Activated CD4-positive, alpha-beta T cell treated with anti-CD3 and anti-CD28 coated beads, Interleukin-2, amount 50 U/mL, for 4 hours (primary cell): ENCODE results near the gene IER3IP1.
"Not testable (repeated sequence)": the region's sequence is repeated elsewhere in the genome, so short reads cannot be mapped to it uniquely, and the experiment has no call there.

Source experiments
- DNase-seq, 2 experiments: peaks; one replicate each; pipeline ENCODE4 v3.0.0-alpha.2; 2020

IER3IP1 gene, protein sequence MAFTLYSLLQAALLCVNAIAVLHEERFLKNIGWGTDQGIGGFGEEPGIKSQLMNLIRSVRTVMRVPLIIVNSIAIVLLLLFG

DNA sequence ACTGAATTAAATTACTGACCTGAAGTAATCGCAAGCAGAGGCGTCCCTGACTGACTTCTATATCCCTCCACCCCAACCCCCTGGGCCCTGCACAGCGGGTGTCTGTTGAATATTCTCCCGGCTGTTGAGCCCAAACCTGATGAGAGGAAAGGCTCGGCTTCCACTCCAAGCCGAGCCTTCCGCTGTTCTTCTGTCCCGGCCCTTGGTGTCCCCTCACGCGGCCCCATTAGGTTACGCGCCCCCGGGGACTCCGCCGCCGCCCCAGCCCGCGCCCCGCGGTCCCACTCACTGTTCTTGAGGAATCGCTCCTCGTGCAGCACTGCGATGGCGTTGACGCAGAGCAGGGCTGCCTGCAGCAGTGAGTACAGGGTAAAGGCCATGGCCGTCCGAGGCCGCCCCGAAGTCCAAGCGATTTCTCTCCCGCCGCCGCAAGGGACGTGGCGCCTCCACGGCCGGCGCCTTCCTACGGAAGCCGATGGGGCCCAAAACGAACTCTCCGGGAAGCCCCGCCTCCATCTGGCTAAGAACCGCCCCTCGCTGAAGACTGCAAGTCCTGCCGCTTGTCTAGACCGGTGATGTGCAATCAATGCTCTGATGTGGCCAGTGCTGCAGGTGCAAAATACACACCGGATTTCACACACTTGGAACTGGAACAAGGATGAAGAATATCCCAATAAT is at the start of gene IER3IP1:
Gene IER3IP1, minus strand, starts transcription at position 467 of the 678 bp plus-strand sequence. Its CDS starts 87 bp downstream, at position 380.
- DNase-seq: peak; percentile 82 to 86

DNA sequence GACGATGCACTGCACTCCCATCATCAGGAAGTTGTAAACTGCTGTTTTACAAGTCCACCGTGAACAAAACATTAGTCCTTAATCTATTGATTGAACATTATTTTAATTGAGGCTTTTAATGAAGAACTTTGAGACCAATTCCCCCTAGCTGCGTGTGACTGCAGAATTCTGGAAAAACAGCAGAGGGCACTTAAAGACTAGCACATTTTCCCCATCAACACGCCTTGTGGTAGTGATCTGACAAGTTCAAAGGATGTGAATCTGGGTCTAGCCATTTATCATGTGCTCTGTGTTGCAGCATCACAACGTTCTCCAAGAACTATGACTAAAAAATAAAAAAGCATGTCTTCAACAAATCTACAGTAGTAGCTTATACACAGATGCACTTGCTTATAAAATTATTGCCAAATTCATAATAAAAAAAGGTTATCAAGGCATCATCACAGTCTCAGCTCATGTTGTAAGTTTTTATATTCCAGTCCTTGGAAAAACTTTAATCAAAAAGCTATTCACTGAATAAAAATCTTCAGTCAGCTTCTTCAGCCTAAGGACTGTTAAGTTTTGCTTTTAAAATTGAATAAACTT is 39.5 kb upstream of the IER3IP1 start:
- DNase-seq: no peak

DNA sequence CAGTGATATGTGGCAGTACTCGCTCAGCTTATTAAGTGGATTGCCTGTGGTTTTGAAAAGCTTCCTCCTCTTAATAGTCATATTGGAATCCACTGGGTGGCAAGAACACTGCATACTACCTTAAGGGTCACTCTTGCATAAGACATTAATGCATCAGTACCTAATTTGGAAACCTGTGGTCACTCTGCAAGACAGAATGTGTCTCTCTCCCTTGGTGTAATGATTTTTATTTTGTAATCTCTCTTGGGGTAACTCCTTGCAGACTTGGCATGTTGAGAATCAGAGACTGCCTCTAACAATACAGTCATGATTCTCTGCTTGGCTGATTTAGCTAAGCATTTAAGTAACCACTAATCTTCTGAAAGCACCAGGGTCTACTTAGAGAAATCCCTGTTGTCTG is 33.0 kb upstream of the IER3IP1 start:
- DNase-seq: no peak

DNA sequence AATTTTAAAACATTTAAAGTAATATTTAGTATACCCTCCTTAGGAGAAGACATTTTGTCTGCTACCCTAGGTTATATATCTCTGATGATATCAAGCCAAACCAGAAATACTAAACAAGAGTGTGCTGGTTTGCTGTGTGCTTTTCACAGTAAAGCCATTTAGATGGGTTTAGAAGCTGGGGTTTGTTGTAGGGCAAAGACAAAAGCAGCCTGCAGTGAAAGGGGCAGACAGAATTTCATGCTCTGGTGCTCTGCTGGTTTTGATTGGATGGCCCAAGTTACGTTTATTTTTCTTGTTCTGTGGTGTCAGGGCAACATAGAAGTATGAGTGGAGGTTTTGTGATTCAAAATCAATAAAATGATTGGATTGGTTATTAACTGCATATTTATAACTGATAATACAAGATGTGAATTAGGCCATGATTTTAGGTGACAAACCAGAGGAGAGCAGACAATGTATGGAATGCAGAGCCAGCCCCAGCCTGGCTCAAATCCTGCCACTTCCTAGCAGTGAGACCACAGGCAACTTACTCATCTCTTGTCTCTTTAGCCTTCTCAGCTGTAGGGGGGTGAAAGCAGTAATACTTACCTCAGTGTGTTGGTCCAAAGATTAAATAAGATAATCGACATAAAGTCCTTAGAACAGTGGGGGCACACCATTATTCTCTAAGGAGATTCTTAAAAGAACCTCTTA is 30.9 kb upstream of the IER3IP1 start:
- DNase-seq: no peak

DNA sequence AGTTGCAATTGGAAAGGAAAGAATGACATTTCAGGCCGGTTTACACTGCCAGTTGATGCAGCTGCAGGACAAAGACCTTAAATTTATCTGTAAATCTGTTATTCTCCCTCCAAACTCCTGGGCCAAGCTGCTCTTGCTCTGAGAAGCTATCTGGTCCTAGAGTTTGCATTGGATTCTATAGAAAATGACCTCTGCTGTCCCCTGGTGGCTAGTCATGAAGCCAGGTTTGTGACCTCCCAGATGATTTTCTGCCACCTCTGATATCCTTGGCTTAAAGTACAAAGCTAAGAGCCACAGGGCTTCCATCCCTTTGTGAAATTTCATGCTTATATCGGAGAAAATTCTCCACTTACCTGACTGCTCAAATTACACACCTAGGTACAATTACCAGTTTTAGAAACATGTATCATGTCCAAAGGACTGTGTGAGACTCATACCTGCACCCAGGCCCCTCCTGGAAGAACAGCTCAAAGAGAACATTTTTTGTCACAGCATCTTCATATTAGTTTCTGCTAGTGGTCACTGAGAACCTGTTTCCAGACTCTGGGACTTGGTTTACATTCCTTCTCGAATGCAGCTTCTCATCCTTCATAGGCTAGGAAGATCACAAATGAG is 28.9 kb upstream of the IER3IP1 start:
- peak; percentile 5 to 20 for DNase-seq

DNA sequence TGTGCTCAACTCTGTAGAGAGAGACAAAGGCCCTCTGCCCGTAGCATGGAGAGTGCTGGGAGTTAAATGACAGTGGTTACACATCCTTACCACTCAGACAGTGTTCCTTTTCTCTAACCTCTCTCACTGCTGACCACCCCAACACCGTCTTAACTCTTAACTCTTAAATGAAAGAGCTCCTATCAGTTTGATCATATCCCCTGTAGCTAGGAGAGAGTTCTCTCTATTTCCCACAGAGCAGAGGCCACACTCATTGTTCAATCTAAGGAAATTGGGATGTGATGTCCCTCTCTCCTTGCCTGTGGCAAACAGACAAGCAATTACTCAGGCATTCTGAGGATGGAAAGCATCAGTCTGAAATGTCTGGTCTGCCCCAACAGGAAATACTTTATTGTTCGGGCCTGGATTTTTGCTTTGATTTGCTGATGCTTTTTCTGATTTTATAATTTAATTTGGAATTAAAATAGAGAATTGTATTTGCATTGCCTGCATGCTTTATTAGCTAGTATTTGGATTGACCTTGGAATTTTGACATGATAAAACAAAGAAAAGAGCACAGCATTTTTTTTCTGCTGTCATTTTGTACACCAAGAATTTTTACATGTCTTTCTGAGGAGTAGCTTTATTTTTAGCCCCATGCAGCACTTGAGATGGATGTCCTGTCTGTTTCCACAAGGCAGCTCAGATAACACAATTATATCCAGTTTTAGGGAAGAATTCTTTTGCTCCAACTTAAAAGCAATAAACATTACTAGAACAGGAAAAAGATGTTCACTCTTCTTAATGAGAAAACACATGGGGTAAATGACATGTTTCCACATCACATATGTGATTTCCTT is 27.7 kb upstream of the IER3IP1 start:
- DNase-seq: no peak

DNA sequence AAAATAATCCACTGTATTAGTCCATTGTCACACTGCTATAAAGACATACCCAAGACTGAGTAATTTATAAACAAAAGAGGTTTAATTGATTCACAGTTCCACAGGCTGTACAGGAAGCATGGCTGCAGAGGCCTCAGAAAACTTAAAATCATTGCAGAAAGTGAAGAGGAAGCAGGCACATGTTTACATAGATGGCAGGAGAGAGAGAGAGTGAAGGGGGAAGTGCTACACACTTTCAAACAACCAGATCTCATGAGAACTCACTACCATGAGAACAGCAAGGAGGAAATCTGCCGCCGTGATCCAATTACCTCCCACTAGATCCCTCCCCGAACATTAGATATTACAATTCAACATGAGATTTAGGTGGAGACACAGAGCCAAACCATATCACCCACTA is 19.8 kb upstream of the IER3IP1 start:
- not testable (repeated sequence) for DNase-seq

DNA sequence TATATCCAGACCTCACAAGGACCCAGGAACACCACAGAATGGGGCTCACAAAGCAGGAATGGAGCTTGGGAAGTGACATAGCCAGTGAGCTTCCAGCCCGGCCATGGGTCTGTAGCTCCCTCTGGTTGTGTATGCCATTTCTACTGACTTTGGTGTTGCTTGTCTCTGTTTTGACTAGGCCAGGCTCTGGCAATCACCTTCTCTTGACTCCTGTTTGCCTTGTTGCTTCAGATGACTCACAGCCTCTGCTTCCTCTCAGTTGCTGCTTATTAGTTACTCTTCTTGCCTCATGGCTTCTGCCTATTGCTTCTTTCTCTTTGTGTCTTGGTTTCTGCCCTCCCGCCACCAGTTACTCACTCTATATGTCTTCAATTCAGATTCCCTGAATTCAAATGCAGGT is 15.8 kb upstream of the IER3IP1 start:
- DNase-seq: no peak

DNA sequence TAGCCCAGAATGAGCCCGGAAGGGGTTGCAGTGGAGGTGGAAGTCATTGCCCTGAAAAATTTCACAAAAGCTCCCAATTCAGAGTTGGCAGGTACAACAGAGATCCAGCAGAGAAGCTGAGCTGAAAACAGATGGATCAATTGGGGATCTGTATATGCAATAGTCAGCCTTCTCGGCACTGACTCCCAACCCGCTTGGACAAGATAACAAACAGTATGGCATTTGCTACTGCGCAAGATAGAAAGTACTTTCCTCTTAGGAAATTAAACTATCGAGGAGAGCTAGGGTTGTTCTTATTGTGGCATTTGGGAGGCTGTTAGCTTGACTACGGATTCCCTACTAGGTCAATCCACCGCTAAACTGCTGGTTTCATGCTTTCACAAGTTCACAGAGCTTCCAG is 11.6 kb upstream of the IER3IP1 start:
- DNase-seq: no peak

DNA sequence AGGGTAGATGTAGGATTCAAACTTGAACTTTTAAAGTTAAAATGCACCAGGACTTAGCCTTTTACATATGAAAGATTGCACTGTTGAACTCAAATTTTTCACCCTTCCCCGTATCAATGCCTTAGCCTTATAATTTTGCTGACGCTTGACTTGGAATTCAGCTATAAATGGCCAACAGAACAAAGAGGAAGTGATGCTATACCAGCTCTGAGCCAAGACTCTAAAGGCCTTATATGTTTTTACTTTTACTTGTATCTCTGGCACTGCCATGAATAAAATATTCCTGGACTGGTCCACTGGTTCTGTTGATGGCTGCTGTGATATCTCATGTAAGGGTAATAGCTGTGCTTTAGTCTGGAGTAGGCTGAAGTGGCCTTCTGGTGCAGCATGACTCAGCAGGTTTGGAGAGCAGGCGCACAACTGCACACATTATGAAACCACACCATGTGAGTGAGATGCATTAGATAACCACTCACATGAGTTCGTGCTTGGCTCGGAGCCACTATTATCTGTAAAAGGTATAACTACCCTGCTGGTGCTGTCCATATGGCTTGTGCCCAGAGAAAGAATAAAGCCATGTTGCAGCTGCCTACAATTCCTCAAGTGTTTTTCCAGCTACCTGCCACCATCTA is 8.4 kb upstream of the IER3IP1 start:
- DNase-seq: no peak

DNA sequence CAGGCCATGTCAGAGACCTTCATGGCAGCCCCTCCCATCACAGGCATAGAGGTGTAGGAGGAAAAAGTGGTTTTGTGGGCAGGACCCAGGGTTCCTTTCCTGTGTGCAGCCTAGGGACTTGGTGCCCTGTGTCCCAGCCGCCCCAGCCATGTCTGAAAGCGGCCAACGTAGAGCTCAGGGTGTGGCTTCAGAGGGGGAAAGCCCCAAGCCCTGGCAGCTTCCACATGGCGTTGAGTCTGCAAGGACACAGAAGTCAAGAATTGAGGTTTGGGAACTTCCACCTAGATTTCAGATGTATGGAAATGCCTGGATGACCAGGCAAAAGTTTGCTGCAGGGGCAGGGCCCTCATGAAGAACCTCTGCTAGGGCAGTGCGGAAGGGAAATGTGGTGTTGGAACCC is 6.0 kb upstream of the IER3IP1 start:
- DNase-seq: not testable (repeated sequence)

DNA sequence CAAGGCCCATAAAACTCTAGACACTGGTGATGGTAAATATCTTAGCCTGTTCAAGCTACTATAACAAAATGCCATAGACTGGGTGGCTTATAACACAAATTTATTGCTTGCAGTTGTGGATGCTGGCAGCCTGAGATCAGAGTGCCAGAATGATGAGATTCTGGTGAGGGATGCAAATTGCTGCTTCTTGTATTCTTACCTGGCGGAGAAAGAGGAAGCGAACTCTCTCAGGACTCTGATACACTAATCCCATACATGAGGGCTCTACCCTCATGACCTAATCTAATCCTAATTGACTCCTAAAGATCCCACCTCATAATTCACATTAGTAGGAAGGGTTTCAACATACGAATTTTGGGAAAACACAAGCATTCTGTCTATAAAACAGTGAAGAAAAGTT is 4.6 kb upstream of the IER3IP1 start:
- no peak for DNase-seq

DNA sequence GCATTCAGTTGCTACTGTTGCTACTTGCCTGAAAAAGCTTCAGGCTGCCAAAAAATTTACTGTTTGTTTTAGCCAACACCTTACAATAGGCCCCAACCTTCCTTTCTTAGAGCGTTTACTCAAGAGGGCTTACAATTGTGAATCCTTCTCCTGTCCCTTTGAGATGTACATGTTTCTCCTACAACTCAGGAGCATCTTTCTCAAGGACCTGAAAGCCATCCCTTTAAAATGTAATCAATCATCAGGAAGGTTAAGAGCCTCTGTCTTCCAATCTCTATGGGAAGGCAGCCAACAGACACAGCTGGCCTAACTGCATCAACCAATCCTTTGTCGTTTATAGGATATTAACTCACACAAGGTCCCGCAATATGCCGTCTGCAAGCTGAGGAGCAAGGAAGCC is 3.4 kb upstream of the IER3IP1 start:
- DNase-seq: no peak

DNA sequence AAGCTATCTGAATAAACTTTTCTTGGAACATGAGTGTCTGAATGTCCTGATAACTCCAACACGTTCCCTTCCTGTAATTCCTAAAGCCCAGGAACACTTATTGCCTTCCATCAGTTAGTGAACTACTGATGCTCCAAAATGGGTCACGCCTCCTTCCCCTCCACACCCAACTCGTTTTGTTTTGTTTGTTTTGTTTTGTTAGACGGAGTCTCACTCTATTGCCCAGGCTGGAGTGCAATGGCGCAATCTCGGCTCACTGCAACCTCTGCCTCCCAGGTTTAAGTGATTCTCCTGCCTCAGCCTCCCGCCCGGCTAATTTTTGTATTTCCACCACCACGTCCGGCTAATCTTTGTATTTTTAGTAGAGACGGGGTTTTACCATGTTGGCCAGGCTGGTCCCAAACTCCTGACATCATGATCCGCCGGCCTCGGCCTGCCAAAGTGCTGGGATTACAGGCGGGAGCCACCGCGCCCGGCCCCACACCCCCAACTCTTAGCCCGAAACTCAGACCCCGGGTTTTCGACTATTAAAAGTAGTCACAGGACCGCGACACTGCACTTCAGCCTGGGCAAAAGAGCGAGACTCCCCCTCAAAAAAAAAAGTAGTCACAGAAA is 774 bp downstream of the IER3IP1 start:
- no peak for DNase-seq

DNA sequence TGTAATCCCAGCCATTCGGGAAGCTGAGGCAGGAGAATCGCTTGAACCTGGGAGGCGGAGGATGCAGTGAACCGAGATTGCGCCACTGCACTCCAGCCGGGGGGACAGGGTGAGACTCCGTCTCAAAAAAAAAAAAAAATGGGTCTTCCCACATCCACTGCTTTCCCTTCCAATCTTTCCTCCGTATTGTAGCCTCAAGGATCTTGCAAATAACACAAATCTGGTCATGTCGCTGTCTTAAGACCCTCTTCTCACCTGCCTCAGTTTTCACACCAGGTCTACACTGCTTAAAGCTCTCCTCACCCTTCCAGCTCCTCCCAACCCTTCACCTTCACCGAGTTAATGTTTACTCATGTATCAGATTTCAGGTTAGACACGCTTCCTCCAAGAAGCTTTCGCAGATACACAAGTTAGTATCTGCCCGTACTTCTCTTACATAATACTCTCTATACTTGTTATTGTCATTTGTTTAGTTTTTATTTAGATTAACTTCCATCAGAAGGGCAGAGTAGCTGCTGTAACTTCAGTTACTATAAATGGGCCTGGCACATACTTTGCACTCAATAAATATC is 1.5 kb downstream of the IER3IP1 start:
- DNase-seq: no peak

DNA sequence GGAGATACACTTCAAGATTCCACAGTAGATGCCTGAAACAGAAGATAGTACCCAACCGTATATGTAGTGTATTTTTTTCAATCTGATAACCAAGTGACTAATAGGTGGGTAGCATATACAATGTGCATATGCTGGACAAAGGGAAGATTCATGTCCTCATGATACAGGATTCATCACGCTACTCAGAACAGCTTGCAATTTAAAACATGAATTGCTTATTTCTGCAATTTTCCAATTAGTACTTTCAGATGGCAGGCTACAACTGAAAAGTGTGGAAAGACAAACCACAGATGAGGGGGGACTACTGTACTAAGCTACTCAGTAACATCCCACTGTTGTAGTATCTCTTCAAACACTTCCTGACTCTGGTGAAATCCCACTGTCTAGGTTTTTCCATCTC is 3.7 kb downstream of the IER3IP1 start:
- no peak for DNase-seq

DNA sequence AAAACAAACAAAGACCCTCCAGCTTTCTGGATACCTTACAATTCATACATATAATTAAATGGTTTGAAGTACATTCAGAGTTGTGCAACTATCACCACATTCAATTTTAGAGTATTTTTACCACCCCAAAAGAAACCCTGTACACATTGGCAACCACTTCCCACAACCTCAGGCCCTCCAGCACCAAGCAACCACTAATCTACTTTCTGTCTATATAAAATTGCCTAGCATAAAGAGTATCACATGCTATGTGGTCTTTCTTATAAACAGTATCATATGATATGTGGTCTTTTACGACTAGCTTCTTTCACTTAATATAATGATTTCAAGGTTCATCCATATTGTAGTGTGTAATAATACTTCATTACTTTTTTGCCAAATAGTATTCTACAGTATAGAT is 7.3 kb downstream of the IER3IP1 start:
- DNase-seq: no peak

DNA sequence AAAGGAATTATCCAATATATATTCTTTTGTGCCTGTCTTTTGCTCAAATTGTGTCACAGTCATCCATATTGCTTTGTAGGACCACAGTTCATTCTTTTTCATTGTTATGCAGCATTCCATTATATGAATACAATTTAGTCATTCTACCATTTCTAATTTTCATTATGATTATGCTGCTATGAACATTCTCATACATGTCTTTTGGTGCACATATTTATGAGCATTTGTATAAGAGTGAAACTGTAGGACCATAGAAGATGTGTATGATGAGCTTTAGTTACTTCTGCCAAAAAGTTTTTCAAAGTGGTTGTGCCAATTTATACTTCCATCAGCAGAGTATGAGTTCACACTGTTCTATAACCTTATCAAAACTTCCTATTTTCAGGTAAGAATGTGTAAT is 7.7 kb downstream of the IER3IP1 start:
- DNase-seq: no peak

DNA sequence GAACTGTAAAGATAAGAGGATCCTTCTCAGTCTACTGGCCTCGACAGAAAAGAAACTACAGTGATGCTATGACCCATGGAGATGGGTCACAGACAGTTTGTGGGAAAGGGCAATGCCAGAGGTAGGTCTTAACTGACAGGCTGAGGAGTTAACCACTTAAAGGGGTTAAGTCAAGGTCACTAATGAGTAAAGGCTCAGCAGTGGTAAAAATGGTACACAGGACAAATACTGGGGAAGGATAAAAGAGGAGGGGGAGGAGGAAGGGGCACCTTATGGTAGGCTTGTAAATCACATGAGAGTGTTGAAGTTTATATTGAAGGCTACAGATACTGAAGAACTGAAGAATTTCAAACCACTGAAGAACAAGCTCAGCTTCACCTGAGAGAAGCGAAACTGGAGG is 9.9 kb downstream of the IER3IP1 start:
- DNase-seq: no peak

DNA sequence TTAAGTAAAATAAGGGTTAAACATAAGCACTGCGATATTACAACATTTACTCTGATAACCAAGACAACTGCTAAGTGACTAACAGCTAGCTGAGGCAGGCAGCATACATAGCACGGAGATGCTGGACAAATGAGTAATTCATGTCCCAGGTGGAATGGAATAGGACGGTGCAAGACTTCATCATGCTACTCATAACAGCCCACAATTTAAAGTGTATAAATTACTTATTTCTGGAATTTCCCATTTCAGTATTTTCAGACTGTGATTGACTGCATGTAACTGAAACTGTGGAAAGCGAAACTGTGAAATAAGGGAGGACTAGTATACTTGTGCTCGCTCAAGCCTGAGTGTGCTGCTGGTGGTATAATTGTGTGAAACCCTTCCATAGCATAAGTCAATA is 12.9 kb downstream of the IER3IP1 start:
- no peak for DNase-seq

DNA sequence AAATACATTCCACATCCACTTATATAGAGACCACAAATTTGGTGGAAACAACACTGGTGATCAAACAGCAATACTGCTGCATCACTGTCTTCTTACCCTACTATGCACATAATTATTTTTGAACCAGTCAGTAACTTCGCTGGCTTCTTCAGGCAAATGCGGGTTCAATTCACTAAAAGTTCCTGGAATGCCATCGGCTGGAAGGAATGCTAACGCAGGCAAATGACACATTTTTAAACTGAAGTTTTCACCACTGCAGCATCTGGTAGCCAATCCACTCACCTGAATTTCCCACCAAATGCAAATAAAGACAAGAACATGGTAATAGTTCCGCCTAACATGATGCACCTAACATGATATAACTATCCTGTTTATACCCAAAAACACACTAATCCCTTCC is 15.9 kb downstream of the IER3IP1 start:
- no peak for DNase-seq
